Keratinocyte (primary cell): ENCODE measurements around the gene UQCRHL. TPM values are rescaled to one million over a fixed set of nuclear protein-coding genes. Genes with fewer than 3 reads are reported as not detected.

Experiments used
- DNase-seq: peaks from one replicate; pipeline ENCODE4 v3.0.0-alpha.2; 2011; ENCODE audit warnings: low read depth, missing footprints, low spot score
- FAIRE-seq: peaks from 2 replicates; lab custom pipeline; 2011; peaks lifted over from hg19 to GRCh38; lab: Jason Lieb, UNC
- H2AFZ ChIP-seq: 2 replicates; pipeline ENCODE4 v1.6.0; 2012; ENCODE audit warnings: low read length, control low read depth, inconsistent platforms; ENCODE audit not compliant: control insufficient read depth
- H3K27ac ChIP-seq: 2 replicates; pipeline ENCODE4 v1.5.1; 2011; ENCODE audit warnings: low read length; ENCODE audit not compliant: control insufficient read depth, insufficient read depth
- H3K27me3 ChIP-seq: 3 replicates; pipeline ENCODE4 v1.6.0; 2011; ENCODE audit warnings: low read length; ENCODE audit not compliant: control insufficient read depth, insufficient read depth; ENCODE audit errors: extremely low read depth
- H3K36me3 ChIP-seq, 2 experiments: 2 replicates in 1 of 2; 3 replicates in 1 of 2; pipeline ENCODE4 v1.5.1; 2011; ENCODE audit warnings: low read length in 2 of 2, mild to moderate bottlenecking in 1 of 2; ENCODE audit not compliant: control insufficient read depth in 2 of 2, insufficient read depth in 2 of 2; ENCODE audit errors: extremely low read depth in 1 of 2
- H3K4me1 ChIP-seq: 3 replicates; pipeline ENCODE4 v1.5.1; 2011; ENCODE audit warnings: low read length; ENCODE audit not compliant: control insufficient read depth, insufficient read depth; ENCODE audit errors: extremely low read depth
- H3K4me2 ChIP-seq: 3 replicates; pipeline ENCODE4 v1.6.0; 2011; ENCODE audit warnings: low read depth, low read length; ENCODE audit not compliant: control insufficient read depth, insufficient read depth; ENCODE audit errors: extremely low read depth
- H3K4me3 ChIP-seq, 3 experiments: fragments of 200-600 bp in 1 of 3; sonication (generic) in 1 of 3; 2 replicates in 2 of 3; 3 replicates in 1 of 3; pipeline ENCODE4 v1.5.1; 2011 to 2016; ENCODE audit warnings: low read length in 3 of 3, mild to moderate bottlenecking in 3 of 3, control low read depth in 2 of 3, inconsistent platforms in 1 of 3, low read depth in 1 of 3, mixed read lengths in 1 of 3, mixed run types in 1 of 3, moderate library complexity in 1 of 3; ENCODE audit not compliant: control insufficient read depth in 2 of 3, insufficient read depth in 2 of 3; ENCODE audit errors: extremely low read depth in 1 of 3
- H3K79me2 ChIP-seq: 2 replicates; pipeline ENCODE4 v1.6.0; 2012; ENCODE audit warnings: low read length; ENCODE audit not compliant: control insufficient read depth, insufficient read depth
- H3K9ac ChIP-seq: 3 replicates; pipeline ENCODE4 v1.6.0; 2011; ENCODE audit warnings: low read length; ENCODE audit not compliant: control insufficient read depth, insufficient read depth; ENCODE audit errors: extremely low read depth
- H3K9me1 ChIP-seq: 3 replicates; pipeline ENCODE4 v1.6.0; 2011; ENCODE audit warnings: low read length; ENCODE audit not compliant: control insufficient read depth, insufficient read depth; ENCODE audit errors: extremely low read depth
- H3K9me3 ChIP-seq: 2 replicates; pipeline ENCODE4 v1.5.1; 2012; ENCODE audit warnings: low read depth, low read length; ENCODE audit not compliant: control insufficient read depth
- H4K20me1 ChIP-seq: 3 replicates; pipeline ENCODE4 v1.6.0; 2011; ENCODE audit warnings: low read length; ENCODE audit not compliant: control insufficient read depth, insufficient read depth; ENCODE audit errors: extremely low read depth
- EZH2 ChIP-seq: IDR thresholded peaks from one replicate; pipeline ENCODE4 v1.6.1; 2012; ENCODE audit warnings: inconsistent platforms, mild to moderate bottlenecking, low read length, moderate library complexity
- dilution Hi-C: fragments of 300-500 bp; cut with MboI; formaldehyde crosslinking; loops from one replicate; pipeline ENCODE4 v1.7.0; 2020; ENCODE audit warnings: low sequenced_read_pairs; ENCODE audit not compliant: extremely low pct_ligation_motif_present
- polyA plus RNA-seq, 5 experiments: library from polyadenylated mRNA; depleted of rRNA in 3 of 5; stranded (reverse) in 3 of 5; stranded (forward) in 1 of 5; unstranded in 1 of 5; fragments of >200 nt; gene quantifications; 1 replicate in 1 of 5; 2 replicates in 3 of 5; 3 replicates in 1 of 5; pipeline versions ENCODE4 v1.2.1 to v1.2.3, GENCODE V29; 2011 to 2012; ENCODE audit warnings: missing spikeins in 2 of 5, low read depth in 1 of 5, low replicate concordance in 1 of 5
- TF ChIP-seq, protein P1 (sequence below), 3 experiments: IDR thresholded peaks in 1 of 3; conservative IDR thresholded peaks in 1 of 3; optimal IDR thresholded peaks in 1 of 3; 2 replicates in 2 of 3; 3 replicates in 1 of 3; pipeline versions ENCODE3 to v1.5.1; 2011; ENCODE audit warnings: low read length in 3 of 3, mild to moderate bottlenecking in 3 of 3, moderate library complexity in 2 of 3, control low read depth in 1 of 3, inconsistent platforms in 1 of 3; ENCODE audit not compliant: insufficient read depth in 2 of 3; ENCODE audit errors: extremely low read depth in 1 of 3

Gene UQCRHL
- polyA plus RNA-seq, 1 donor (not counting 4 experiments of a cell fraction or from before 2014, with no cell fraction given), result 14.0 TPM

DNA sequence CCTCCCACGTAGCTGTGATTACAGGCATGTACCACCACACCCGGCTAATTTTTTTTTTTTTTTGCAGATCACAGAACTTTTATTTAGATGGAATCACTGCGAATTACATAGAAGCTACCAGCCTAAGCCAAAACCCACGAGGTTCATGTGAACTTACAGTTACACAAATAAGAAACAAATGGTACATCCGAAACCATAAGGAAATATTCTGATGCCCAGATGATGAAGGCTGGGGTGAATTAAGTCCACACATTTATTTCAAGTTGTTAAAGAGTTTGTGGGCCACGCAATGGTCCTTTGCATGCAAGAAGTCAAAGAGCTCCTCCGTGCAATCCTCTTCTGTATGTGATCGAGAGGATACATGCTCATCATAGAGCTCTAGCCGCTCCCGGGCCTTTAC is 328 bp downstream of the UQCRHL start:
- Histone ChIP-seq H3K9ac (no peak overlapping the region), H3K27ac (no peak overlapping the region), H3K9me3 (no peaks in the 10 kb centered on the region), H3K4me1 (peaks cover 7% of the 10 kb centered on the region), H3K4me3 (no peak overlapping the region), H3K36me3 (no peaks in the 10 kb centered on the region), H3K79me2 (no peaks in the 10 kb centered on the region), H3K4me2 (no peak overlapping the region), H3K27me3 (no peaks in the 10 kb centered on the region), H3K9me1 (no peaks in the 10 kb centered on the region), H2AFZ (no peak overlapping the region), H4K20me1 (no peaks in the 10 kb centered on the region)
- dilution Hi-C loops, result no loop called here
- FAIRE-seq, result peak; percentile 53
- no peak for DNase-seq
- TF ChIP-seq, protein P1, sequence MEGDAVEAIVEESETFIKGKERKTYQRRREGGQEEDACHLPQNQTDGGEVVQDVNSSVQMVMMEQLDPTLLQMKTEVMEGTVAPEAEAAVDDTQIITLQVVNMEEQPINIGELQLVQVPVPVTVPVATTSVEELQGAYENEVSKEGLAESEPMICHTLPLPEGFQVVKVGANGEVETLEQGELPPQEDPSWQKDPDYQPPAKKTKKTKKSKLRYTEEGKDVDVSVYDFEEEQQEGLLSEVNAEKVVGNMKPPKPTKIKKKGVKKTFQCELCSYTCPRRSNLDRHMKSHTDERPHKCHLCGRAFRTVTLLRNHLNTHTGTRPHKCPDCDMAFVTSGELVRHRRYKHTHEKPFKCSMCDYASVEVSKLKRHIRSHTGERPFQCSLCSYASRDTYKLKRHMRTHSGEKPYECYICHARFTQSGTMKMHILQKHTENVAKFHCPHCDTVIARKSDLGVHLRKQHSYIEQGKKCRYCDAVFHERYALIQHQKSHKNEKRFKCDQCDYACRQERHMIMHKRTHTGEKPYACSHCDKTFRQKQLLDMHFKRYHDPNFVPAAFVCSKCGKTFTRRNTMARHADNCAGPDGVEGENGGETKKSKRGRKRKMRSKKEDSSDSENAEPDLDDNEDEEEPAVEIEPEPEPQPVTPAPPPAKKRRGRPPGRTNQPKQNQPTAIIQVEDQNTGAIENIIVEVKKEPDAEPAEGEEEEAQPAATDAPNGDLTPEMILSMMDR (optimal IDR thresholded peaks at IDR 0.05 in 1 of 3, IDR thresholded peaks at IDR 0.05 in 1 of 3, conservative IDR thresholded peaks at IDR 0.05 in 1 of 3; ENCODE audit: extremely low read depth in 1 of 3, insufficient read depth in 2 of 3, low read length in 3 of 3), result no peak
- no peak for TF ChIP-seq EZH2

DNA sequence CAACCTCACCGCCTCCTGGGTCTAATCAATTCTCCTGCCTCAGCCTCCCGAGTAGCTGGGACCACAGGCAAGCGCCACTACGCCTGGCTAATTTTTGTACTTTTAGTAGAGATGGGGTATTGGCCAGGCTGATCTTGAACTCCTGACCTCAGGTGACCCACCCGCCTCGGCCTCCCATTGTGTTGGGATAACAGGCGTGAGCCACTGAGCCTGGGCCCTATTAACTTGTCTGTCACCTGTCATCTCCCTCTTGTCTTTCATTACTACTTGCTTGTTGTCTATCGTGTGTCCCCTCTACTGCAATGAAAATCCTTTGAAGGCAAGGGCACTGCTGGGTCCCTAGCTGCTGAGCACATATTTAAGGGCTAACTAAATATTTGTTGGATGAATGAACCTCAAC is 3.4 kb downstream of the UQCRHL start:
- no peaks in the 10 kb centered on the region for H3K79me2 ChIP-seq
- no peak overlapping the region for H2AFZ ChIP-seq
- H3K27ac ChIP-seq, result no peak overlapping the region
- peaks cover 4% of the 10 kb centered on the region for H3K9me1 ChIP-seq
- H3K9me3 ChIP-seq, result no peaks in the 10 kb centered on the region
- no peak for TF ChIP-seq EZH2
- TF ChIP-seq, protein P1 (optimal IDR thresholded peaks at IDR 0.05 in 1 of 3, IDR thresholded peaks at IDR 0.05 in 1 of 3, conservative IDR thresholded peaks at IDR 0.05 in 1 of 3; ENCODE audit: extremely low read depth in 1 of 3, insufficient read depth in 2 of 3, low read length in 3 of 3), result no peak
- dilution Hi-C loops, result no loop called here
- H4K20me1 ChIP-seq, result no peaks in the 10 kb centered on the region
- FAIRE-seq, result no peak
- no peak overlapping the region for H3K9ac ChIP-seq
- no peak overlapping the region for H3K4me3 ChIP-seq
- no peak overlapping the region for H3K4me2 ChIP-seq
- DNase-seq, result no peak
- no peaks in the 10 kb centered on the region for H3K36me3 ChIP-seq
- H3K4me1 ChIP-seq, result peaks cover 36% of the 10 kb centered on the region
- H3K27me3 ChIP-seq, result no peaks in the 10 kb centered on the region
